Dermis microvascular lymphatic vessel endothelial cell (primary cell): ENCODE data around the gene INKA1. TPM values are rescaled to one million over a fixed set of nuclear protein-coding genes. Genes with fewer than 3 reads are reported as not detected.
A peak's percentile ranks its signal among the peaks of the same experiment; 100 is the strongest.
"Not testable (repeated sequence)": the region's sequence is repeated elsewhere in the genome, so short reads cannot be mapped to it uniquely, and the experiment has no call there.

Experiments
- DNase-seq, 2 donors: peaks; one replicate each; pipeline versions ENCODE4 v3.0.0 to v3.0.0-alpha.2; 2010; ENCODE audit warnings: low read depth in 2 of 2
- total RNA-seq: library from RNA; depleted of rRNA; stranded (reverse); fragments of >200 nt; gene quantifications from 2 replicates; pipeline ENCODE4 v1.2.1, GENCODE V29; 2014

The INKA1 gene
- total RNA-seq: 13.6 and 15.0 TPM in 2 replicates

DNA sequence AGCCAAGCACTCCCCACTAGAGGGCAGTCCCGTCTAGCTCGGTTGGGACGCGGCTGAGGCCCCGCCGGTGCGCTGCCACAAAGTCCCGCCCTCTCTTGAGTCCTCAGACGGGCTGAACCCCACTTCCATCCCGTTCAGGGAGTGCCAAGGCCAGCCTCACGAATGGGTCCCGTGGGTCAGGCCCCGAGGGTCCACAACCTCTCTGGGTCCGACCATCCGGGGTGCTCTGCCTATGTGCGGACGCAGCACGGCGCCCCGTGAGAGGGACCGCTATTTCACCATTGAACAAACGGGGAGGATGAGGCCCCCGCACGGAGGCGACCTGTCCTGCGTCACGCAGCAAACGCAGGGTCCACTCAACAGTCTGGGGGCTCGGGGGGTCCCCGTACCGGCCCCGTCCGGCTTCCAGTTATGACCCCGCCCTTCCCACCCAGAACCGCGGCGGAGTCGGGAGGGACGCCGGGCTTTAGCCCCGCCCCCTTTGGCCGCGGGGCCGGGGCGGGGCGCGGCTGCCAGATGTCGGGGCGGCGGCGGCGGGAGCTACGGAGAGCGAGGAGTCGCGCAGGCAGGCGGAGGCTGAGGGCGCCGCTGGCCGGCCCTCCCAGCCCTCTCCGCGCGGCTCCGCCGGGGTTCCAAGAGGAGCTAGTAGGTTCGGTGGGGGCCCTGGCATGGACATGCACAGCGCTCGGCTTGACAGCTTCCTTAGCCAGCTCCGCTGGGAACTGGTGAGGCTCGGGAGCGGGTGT, at the start of gene INKA1:
Gene INKA1, plus strand, starts transcription at position 543 of the 746 bp plus-strand sequence. Its CDS starts 132 bp downstream, at position 675.
- peak; percentile 62 to 87 for DNase-seq

DNA sequence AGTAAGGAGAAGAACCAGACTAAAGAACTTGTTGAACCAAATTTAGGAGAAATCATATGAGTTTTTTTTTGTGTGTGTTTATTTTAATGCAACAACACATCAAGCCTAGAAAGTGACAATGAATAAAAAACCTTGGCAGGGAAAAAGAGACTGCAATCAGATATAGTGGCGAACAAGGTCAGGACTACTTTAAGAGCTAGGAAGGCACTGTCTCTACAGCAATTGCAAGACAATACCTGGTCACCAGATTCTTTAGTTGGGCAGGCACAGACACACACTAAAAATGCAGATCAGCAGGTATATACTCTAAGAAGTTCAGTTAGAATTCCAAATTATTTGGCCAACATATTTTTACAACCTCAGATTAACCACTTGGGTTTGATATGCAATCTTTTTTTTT, 48.5 kb upstream of the INKA1 start:
- no peak for DNase-seq

DNA sequence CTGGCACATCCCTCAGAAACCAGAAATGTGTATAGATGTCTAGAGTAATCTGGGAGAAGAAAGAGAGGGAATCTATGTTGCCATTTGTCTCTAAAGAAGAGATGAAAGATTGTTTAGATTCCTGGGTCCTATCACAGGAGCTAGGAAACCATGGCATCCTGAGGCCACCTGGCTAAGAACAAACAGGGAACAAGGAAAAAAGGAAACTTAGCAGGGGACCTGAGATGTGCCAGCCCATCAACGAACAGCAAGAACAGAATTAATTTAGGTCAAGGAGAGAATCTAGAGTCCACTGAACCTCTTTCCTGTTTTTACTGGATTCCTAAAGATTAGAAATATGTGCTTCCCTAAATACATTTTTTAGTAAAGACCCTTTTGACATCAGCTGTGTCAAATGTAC, 47.0 kb upstream of the INKA1 start:
- DNase-seq: no peak

DNA sequence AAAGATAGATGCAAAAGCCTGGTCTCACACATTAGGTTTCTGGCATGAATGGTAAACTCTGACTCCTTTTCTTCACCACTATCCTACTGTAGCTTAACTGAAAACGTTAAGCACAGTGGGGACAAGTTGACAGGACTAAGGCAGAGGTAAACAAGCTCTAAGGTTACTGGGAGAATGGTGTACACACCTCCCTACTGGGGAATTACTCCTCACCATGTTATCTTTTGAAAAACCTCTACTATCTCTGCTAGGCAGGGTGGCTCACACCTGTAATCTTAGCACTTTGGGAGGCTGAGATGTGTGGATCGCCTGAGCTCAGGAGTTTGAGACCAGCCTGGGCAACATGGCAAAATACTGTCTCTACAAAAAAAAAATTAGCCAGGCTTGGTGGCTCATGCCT, 45.9 kb upstream of the INKA1 start:
- no peak for DNase-seq

DNA sequence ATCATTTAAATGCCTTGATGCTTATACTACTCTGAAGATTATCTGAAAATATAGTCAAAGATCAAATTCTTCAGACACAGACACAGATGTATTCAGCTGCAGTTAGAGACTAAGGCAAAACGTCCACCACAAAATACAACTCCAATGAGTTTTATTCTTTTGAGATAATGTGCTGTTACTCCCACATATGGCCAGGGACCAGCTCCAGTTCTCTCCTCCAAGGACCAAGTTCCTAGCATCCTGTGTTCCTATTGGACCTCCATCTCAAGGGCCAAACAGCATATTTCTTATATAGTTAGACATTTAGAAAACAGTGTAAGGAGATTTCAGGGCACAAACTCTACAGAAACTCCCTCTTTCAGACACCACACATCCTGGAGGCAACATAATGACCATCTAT, 43.8 kb upstream of the INKA1 start:
- no peak for DNase-seq

DNA sequence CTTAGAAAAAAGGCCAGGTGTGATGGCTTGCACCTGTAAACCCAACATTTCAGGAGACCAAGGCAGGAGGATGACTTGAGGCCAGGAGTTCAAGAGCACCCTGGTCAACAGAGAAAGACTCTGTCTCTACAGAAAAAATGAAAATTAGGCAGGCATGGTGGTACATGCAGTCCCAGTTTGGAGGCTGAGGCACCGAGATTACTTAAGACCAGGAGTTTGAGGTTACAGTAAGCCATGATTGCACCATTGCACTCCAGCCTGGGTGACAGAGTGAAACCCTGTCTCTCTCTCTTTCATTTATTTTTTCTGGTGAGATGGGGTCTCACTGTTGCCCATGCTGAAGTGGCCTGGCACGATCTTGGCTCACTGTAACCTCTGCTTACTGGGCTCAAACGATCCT, 41.4 kb upstream of the INKA1 start:
- DNase-seq: no peak

DNA sequence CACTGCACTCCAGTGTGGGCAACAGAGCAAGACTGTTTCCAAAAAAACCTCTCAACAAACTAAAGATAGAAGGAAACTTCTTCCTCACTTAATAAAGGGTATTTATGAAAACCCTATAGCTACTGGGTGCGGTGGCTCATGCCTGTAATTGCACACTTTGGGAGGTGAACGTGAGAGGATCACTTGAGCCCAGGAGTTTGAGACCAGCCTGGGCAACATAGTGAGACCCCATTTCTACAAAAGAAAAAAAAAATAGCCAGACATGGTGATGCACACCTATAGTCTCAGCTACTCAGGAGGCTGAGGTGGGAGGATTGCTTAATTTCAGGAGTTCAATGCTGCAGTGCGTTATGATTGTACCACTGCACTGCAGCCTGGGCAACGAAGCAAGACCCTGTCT, 39.1 kb upstream of the INKA1 start:
- DNase-seq: no peak

DNA sequence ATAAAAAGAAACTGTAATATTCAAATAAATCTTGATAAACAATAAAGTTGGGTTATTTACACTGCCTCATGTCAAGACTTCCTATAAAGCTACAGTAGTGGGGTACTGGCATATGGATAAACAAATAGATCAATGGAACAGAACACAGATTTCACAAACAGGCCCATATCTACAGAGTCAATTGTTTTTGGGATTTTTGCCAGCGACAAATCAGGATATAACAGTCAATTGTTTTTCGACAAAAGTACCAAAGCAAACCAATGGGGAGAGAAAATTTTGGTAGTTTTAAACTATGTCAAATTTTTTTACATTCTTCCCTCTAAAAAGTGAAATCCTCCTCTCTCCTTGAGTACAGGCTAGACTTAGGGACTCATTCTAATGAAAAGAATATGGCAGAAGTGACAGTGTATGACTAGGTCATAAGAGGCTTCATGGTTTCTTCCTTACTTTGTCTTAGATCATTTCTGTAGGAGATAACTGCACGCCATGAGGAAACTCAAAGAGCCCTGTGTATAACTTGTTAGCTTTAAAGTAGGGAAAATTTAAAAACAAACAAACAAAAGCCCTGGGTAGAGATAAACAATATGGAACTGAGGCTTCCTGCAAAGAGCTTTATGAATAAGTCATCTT, 33.7 kb upstream of the INKA1 start:
- DNase-seq: no peak

DNA sequence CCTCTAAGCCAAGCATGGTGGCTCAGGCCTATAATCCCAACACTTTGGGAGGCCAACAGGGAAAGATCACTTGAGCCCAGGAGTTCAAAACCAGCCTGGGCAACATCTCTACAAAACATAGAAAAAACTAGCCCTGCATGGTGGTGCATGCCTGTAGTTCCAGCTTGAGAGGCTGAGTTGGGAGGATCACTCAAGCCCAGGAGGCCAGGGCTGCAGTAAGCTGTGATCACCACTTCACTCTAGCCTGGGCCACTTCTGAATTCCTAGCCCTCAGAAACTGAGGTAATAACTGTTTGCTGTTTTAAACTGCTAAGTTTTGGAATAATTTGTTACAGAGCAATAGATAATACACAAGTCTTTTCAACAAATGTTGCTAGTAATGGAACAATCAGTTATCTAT, 33.1 kb upstream of the INKA1 start:
- no peak for DNase-seq

DNA sequence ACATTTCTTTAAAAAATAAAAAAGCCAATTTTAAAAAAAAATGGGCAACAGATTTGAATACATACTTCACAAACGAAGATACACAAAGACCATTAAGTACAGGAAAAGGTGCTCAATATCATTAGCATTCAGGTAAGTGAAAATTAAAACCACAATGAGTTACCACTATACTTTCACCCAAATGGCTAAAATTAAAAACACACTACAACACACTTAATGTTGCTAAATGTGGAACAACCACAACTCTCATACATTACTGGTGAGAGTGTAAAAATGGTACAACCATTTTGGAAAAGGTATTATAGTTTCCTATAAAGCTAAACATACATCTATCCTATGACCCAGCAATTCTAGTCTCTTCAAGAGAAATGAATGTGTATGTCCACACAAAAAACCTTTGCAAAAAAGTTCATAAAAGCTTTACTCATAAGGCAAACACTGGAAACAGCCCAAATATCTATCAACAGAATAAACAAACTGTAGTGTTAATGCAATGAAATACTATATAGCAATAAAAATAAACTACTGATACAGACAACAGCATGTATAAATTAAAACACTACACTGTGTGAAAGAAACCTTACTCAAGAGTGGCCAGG, 31.6 kb upstream of the INKA1 start:
- DNase-seq: no peak

DNA sequence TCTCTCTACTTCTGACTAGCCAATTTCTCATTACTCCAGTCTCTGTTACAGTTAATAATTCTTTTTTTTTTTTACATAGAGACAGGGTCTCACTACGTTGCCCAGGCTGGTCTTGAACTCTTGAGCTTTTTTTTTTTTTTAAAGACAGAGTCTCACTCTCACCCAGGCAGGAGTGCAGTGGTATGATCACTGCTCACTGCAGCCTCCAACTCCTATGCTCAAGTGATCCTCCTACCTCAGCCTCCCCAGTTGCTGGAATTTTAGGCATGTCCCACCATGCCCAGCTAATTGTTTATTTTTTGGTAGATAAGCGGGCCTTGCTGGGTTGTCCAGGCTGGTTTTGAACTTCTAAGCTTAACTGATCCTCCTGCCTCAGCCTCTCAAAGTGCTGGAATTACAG, 30.4 kb upstream of the INKA1 start:
- no peak for DNase-seq

DNA sequence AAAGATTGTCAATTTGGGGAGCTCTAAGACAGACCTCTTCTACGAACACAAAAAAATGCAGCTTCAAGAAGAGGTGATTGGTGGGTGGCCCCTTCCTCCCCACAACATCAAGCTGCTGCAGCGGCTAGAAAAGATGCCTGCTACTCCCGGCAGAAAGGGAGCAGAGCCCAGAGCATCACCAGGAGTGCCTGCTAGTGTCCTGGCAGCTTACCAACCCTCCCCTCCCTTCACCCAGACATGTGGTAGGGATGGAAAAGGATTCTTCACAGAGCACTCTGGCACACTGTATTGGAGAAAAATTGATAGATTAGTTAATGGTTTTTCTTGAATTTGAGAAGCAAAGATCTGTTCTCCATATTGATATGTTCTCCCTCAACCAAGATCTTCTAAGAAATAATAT, 27.5 kb upstream of the INKA1 start:
- no peak for DNase-seq

DNA sequence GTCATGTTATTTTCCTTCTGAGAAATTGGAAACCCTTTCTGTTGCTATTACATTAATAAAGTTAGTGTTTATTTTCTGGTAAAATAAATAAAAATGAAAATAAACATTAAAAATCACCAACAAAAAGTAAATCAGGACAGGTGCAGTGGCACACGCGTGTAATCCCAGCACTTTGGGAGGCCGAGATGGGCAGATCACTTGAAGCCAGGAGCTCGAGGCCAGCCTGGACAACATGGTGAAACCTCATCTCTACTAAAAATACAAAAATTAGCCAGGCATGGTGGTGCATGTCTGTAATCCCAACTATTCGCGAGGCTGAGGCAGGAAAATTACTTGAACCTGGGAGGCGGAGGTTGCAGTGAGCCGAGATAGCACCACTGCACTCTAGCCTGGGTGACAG, 27.0 kb upstream of the INKA1 start:
- not testable (repeated sequence) for DNase-seq

DNA sequence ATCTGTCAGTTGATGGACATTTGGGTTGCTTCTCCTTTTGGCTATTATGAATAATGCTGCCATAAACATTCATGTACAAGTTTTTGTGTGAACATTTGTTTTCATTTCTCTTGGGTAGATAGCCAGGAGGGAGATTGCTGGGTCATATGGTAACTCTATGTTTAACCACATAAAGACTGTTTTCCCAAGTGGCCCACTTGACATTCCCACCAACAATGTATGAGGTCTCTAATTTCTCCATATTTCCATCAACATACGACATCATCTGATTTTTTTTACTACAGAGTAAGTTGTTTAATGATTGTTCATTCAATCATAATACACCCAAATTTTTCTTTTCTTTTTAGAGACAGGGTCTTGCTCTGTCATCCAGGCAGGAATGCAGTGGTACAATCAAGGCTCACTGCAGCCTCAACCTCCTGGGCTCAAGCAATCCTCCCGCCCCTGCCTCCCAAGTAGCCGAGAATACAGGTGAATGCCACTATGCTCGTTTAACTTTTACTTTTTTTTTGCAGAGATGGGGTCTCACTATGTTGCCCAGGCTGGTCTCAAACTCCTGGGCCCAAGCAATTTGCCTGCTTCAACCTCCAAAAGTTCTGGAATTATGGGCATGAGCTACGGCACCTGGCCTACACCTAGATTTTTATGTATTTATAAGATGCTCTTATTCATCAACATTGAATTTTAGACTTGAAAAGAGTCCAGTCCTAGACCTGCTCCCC, 23.5 kb upstream of the INKA1 start:
- no peak for DNase-seq

DNA sequence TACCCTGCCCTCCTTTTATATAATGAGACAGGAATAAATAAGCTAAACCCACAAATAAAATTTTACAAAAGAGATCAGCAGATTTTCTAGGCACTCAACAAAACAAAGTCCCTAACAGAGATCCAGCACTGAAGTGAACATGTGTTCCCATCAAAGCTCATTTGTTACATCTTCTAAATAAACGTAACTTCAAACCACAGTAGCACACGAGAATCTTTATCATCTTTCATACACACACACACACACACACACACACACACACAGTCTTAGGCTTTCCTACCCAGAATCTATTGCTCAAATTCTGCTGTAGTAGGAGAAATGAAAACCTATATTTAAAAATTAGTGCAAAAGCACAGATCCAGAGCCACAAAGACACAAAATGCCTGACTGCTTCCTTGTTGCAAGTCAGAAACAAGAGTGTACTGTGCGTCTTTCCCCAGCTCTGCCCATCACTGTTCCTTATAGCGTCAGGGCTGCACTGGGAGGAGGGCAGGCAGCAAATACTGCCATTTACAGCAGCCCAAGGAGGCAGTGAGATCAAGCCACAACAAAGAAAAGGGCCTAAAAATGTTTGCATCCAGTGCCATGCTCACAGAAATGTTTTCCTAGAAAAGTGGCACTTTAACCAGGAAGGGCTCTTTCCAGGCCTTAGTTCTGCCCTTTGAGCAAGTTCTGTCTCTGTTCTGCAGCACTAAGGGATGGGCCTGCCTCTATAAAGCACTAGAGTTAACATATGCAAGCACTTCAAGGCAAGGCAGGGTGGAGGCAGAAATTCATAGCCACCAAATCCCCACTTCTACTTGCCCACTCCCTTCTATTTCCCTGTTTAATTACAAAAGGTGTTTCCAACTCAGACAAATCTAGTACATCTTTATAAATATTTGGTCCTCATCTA, 22.7 kb upstream of the INKA1 start:
- no peak for DNase-seq

DNA sequence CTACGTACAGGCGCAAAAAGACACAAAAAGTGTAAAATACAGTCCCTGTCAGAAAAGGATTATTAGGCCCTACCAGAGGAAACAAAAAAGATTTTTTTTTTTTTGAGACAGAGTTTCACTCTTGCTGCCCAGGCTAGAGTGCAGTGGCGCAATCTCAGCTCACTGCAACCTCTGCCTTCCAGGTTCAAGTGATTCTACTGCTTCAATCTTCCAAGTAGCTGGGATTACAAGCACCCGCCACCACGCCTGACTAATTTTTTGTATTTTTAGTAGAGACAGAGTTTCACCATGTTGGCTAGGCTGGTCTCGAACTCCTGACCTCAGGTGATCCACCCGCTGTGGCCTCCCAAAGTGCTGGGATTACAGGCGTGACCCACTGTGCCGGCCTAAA, 22.1 kb upstream of the INKA1 start:
- DNase-seq: not testable (repeated sequence)

DNA sequence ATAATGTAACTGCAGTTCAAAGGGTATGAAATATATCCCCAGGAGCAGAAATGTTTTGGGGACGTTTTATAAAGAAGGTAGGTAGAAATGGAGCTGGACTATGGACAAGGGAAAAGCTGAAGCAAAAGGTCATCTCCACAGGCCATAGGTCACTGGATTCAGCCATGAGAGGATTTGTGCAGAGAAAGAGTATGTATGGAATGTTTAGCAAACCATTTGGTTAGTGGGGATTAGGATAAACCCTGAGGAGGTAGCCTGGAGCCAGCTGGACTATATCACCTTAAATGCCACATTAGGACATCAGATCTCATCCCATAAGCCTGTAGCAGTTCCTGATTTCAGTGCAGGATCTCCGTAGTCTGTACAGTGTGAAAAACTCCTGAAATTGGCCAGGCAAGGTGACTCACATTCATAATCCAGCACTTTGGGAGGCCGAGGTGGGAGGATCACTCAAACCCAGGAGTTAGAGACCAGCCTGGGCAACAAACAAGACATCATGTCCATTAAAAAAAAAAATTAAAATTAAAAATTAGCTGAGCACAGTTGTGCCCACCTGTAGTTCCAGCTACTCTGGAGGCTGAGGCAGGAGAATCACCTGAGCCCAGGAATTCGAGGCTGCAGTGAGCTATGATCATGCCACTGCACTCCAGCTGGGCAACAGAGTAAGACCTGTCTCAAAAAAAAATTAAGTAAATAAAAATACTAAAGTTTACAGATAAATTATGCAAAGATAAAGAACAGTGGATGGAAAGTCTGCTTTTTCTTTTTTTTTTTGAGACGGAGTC, 21.5 kb upstream of the INKA1 start:
- DNase-seq: no peak

DNA sequence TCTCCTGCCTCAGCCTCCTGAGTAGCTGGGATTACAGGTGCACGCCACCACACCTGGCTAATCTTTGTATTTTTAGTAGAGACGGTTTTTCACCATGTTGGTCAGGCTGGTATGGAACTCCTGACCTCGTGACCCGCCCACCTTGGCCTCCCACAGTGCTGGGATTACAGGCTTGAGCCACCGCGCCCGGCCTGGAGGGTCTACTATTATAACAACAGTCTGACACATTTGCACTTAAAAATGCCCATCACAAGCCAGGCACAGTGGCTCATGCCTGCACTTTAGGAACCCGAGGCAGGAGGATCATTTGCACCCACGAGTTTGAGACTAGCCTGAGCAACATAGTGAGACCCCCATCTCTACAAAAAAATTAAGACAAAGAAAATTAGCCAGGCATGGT, 20.8 kb upstream of the INKA1 start:
- DNase-seq: not testable (repeated sequence)

DNA sequence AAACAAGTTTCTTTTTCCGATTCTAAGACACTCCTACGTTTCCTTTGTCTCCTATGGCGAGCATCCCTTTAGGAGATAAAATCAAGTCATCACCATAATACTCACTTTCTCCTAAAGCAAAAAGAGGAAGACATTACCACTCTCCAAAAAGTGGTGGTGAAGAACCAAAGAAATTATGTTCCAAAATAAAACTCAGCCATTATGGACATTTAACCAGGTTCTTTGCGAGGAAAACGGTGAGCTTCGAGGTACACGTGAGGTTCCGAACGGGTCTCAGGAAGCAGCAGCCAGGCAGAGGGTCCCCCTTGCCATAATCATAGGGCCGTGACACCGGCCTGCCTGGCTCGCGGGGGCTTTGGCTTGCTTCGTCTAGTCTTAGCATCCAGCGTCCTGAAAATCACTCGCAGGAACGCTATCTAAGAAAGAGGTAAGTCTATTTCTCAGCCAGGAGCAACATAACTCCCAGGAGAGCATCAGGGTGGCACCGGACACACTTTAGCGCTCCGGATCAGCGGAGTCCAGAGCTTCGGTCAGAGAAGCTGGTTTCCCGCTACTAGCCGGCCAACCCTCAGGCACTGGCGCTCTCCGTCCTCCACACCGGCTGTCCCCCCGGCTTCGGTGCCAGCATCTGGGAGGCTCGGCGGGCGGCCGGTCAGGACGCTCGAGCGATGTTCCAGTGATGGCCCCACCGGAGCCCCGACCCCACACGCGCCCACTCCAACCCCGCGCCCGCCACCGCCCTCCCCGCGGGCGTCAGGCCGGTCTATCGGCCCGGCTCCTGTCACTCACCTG, 17.3 kb upstream of the INKA1 start:
- DNase-seq: peak in 1 of 2 donors; percentile 55
